ENCODE results near the gene TFAP2A. TPM values are rescaled to one million over a fixed set of nuclear protein-coding genes. Genes with fewer than 3 reads are reported as not detected.

The TFAP2A gene
- total and polyA plus RNA-seq, 10 of the 15 experiments (the other 5 are each of a cell fraction or from before 2014, with no cell fraction given): 0.05 to 0.46 (median 0.17) TPM; not detected in 4

- TF ChIP-seq CTCF (IDR thresholded peaks at IDR 0.05 in 2 of 3, conservative IDR thresholded peaks at IDR 0.05 in 1 of 3; ENCODE audit: control insufficient read depth in 2 of 3, extremely low read depth in 1 of 3, insufficient read depth in 1 of 3, low read depth in 3 of 3, low read length in 3 of 3): no peak
- TF ChIP-seq SPI1 (IDR thresholded peaks at IDR 0.05; ENCODE audit: borderline replicate concordance, insufficient read depth, low read depth, low read length): no peak
- TF ChIP-seq HDGF (IDR thresholded peaks at IDR 0.05): no peak
These were observed 41.1 kb downstream of the TFAP2A start (continued) for GRCh38 chr6:10373642-10374359.

GRCh38 chr6:10369896-10370295 lies 45.0 kb downstream of the TFAP2A start:
- H3K4me3 ChIP-seq: no peak overlapping the region
- no TSS peak for BruUV-seq (replicated peaks)
- DNase-seq (ENCODE audit: low read depth, low spot score) (no peak), FAIRE-seq (no peak), ATAC-seq (peak; percentile 49; the same call in 2 of the 3 replicates)
- ChIA-PET CTCF (interaction anchor here (0.9 kb wide), 1 partner anchor 13 kb away, joined by 3 read pairs; no protein-coding TSS in a partner anchor), RAD21 (ENCODE audit: unreplicated experiment) (no interaction called here), POLR2A (no interaction called here), SMC1A (ENCODE audit: uncharacterized antibody, unreplicated experiment) (no interaction called here)
- H3K4me2 ChIP-seq (ENCODE audit: control insufficient read depth, insufficient read depth): no peak overlapping the region
- intact Hi-C loops (cut with micrococcal nuclease; ENCODE audit: unreplicated experiment): no loop called here
- no peaks in the 10 kb centered on the region for H4K20me1 ChIP-seq (ENCODE audit: control insufficient read depth, insufficient read depth)
- WGBS (ENCODE audit: insufficient coverage, insufficient replicate concordance, low lambda C conversion rate, missing lambda C conversion rate): 27% methylated on average over 5 of the region's 5 CpGs
- no peaks in the 10 kb centered on the region for H3K79me2 ChIP-seq (ENCODE audit: control insufficient read depth, insufficient read depth, low read length)
- in situ Hi-C loops (cut with MboI): no loop called here
- no peaks in the 10 kb centered on the region for H3K4me1 ChIP-seq (ENCODE audit: control insufficient read depth, insufficient read depth, low read length)
- H2AFZ ChIP-seq (ENCODE audit: control insufficient read depth, low read depth, low read length): no peak overlapping the region
- H3K27ac ChIP-seq (ENCODE audit: control insufficient read depth, insufficient read depth): no peak overlapping the region
- TF ChIP-seq TCF7 (IDR thresholded peaks at IDR 0.05; ENCODE audit: borderline replicate concordance): no peak
- TF ChIP-seq JUND (IDR thresholded peaks at IDR 0.05; ENCODE audit: low read depth, low read length): no peak
- no peaks in the 10 kb centered on the region for H3K36me3 ChIP-seq (ENCODE audit: control insufficient read depth in 2 of 2, insufficient read depth in 2 of 2, low read length in 1 of 2)
- no peaks in the 10 kb centered on the region for H3K9me3 ChIP-seq (replicated peaks; ENCODE audit: control insufficient read depth, insufficient read depth, low read length)
- H3K27me3 ChIP-seq (replicated peaks in 1 of 2; ENCODE audit: control insufficient read depth in 2 of 2, insufficient read depth in 2 of 2, low read length in 1 of 2): no peaks in the 10 kb centered on the region; a peak in 1 of 4 replicates
- no peak overlapping the region for H3K9ac ChIP-seq (ENCODE audit: control insufficient read depth, insufficient read depth, low read length)
